Measurements from ENCODE around the gene PLA2G4C.

Gene PLA2G4C, protein sequence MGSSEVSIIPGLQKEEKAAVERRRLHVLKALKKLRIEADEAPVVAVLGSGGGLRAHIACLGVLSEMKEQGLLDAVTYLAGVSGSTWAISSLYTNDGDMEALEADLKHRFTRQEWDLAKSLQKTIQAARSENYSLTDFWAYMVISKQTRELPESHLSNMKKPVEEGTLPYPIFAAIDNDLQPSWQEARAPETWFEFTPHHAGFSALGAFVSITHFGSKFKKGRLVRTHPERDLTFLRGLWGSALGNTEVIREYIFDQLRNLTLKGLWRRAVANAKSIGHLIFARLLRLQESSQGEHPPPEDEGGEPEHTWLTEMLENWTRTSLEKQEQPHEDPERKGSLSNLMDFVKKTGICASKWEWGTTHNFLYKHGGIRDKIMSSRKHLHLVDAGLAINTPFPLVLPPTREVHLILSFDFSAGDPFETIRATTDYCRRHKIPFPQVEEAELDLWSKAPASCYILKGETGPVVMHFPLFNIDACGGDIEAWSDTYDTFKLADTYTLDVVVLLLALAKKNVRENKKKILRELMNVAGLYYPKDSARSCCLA

DNA sequence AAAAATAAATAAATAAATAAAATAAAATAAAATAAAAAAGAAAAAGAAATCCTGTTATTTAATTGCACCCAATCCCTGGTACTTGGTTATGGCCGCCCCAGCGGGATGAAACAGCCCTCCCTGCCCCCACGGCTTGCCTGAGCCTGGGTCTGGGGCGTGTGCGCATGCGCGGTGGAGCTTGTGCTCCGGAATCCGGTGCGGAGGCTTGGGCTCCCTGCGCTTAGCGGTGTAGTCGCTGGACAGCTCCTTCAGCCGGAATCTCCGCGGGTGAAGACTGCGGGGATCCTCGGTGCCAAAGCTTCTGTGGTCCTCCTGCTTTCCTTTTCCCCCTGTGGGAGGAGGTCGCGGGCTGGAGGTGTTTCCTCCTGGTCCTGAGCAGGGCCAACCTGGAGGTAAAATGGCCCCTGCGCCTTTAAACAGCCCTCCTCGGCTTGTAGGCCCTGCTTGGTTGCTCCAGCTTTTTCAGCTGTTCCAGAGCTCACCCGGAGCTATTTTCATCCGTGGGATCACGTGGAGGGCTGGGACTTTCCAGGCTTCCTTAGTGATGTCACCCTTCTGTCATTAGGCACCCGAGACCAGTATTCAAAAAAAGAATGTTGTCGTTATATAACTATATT, at the start of gene PLA2G4C:
Gene PLA2G4C, minus strand, starts transcription at position 468 of the 617 bp plus-strand sequence. CDS start 4,288 bp downstream, outside the sequence.
- peak; percentile 86 for DNase-seq

DNA sequence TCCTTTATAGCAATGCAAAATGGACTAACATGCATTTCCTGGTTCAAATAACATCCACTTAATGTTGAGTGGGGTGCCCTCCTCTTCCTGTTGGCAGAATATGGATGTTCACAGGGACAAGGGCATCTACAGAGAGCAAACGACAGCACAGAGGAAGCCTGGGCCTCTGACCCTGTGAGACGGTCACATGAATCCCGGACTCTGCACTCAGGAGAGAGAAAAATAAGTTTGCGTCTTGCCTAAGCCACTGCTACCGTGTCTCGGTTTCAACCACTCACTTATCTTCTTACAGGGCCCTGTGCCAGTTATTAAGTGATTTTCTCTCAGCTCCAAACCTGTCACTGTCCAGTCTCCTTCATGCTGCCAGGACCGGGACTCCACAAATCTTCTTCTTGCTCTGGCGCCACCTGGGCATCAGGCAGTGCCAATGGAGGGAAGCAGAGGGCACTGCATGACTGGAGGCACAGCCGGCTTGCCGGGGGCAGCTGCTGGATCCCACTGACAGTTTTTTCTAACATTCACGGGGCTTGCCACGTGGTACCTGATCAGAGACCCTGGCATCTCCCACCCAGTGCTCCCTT, 47.7 kb upstream of the PLA2G4C start:
- no peak for DNase-seq

DNA sequence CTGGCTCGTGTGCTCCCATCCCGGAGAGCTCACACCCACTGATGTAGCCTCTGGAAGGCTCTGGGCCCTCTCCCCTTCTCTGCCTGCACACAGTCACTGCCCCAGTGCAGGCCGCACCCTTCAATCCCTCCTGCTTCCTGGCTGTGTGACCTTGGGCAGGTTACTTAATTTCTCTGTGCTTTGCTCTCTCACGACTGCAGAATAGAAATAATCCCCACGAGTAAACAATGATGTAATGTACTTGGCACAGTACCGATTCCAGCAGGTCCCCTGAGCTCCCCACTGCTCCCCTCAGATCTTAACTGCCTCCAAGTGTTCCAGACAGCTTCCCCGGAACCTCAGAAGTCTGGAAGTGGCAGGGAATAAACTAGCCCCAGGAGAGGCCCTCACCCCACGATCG, 43.4 kb upstream of the PLA2G4C start:
- DNase-seq: no peak

DNA sequence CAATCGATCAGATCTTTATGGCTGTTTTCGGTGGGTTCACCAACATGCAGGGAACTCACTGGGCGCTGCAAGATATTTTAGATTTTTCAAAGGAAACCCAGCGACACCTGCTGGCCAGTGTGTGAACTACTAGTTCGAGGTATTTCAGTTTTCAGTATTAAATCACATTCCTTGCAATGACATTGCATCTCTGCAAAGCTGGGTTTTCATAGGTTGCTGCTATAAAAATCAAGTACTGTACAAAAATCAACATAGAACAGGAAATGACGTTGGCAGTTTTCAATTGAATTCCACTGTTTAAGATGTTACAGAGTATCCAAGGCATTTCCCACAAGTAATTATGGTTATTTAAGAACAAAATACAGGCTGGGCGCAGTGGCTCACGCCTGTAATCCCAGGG, 41.9 kb upstream of the PLA2G4C start:
- DNase-seq: peak; percentile 61

DNA sequence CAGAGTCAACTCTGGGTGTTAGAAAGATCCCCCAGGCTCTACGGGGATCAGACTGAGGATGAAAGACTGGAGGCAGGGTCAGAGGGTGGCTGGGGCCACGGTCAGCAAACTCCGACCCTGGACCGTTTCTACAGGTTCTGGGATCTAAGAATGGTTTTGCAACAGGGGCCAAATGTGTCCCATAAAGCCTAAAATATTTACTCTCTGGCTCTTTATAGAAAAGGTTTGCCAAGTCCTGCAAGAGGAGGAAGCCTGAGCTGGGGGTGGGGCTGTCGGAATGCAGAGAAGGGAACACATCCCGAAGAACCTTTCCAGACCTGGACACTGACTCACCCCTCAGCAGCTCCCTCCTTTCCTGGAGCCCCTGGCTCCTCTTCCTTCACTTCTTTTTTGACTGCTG, 38.8 kb upstream of the PLA2G4C start:
- no peak for DNase-seq

DNA sequence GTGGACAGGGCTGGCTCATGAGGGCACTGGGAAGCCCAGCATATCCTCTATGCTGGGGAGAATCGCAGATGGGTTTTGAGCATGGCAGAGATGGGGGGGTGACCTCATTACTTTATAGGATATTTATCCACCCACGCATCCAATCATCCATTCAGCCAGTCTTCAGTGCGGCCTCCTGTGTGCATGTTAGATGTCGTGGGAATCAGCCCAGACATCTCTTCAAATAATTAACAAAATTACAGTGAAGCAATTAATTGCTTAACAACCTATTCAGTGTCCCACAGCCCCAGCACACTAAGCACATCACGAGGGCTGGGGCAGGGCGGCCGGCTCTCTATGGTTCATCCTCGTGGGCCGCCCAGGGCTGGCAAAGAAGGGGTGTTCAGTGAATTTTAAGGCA, 38.0 kb upstream of the PLA2G4C start:
- no peak for DNase-seq

DNA sequence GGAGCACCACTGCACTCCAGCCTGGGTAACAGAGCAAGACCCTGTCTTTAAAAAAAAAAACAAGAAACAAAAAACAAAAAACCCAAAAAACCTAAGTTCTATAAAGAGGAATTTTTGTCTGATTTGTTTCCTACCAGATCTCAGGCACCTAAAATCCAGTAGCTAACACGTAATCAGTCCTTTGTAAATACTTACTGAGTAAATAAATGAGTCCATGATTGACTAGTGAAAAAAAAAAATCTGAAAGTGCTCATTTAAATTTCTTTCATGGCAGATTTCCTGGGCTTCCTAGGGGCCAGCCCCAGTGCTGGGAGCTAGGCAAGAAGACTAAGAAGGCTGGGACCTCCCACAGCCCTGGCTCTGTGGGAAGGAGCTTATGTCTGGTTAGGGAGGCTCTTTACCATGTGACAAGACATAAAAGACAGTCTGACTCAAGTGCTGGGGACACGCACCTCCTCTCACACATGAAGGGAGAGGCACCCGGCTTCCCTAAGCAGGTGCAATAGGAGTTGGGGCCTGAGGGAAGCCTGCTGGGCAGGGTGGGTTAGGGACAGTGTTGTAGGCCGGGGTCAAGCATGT, 37.1 kb upstream of the PLA2G4C start:
- no peak for DNase-seq

DNA sequence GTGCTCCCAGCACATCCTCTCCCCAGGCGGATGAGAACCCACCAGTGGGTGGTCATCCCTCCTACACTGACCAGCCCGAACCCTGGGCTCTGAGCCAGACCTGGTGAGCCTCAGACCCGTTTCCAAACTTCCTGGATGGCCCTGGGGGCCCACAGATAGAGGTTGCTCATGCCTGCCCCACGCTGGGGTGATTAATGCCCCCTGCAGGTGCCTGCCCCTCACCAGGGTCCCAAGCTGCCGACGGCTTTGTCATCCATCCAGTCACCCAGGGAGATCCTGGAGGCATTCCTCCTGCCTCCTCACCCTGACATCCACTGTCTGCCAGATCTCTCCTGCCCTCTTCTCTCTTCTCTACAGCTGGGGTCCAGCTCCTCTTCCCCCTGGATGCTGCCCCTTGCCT, 28.4 kb upstream of the PLA2G4C start:
- DNase-seq: no peak

DNA sequence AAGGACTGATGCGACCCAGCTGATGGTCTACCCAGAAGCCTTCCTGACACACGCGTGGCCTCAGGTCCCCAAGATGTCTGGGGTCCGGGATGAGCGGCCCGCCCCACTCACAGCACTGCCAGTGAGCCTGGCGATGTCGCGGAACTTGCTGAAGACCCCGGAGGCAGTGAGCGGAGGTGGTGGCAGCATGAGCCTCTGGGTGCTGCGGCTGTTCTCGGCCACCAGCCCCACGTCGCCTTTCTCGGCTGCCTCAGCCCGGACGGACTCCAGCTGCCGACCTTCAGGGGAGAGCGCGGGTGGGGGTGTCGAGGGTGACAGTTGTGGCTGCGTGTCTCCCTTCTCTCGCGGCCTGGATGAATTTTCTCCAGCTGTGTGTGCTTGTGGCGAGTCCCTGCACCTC, 26.8 kb upstream of the PLA2G4C start:
- no peak for DNase-seq

DNA sequence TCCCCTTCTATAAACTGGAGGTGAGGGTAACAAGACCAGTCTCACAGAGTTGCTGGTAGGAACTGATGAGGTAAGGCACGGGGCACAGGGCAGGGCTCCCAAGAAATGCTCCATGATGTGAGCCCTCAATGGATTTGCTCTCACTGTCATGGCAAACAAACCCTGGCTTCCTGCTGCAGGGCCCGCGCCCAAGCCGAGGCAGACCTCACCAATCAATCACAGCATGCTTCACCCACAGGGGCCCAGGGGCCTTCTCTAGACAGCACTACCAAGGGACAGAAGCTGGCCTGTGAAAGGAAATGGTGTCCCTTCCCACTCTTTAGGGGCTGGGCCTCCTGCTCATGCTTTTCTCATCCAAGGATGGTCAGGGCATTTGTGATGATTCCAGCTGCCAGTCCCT, 25.9 kb upstream of the PLA2G4C start:
- no peak for DNase-seq

DNA sequence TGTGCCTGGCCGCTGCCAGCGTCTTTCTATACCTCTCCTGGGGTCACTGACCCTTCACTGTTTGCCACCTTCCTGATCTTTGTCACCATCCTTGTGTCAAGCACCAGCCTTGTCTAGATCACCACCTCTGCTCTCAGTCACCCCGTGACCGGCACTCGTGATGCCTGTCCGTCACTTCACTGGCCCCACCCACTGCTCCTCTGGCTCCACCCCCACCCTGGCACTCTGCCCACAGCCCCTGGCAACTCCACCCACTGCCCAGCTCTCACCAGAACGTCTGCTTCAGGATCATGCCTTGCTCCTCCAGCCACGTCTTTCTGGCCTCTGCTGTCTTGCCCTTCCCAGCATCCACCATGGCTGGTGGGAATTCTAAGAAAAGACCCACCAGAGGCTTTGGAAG, 24.8 kb upstream of the PLA2G4C start:
- no peak for DNase-seq

DNA sequence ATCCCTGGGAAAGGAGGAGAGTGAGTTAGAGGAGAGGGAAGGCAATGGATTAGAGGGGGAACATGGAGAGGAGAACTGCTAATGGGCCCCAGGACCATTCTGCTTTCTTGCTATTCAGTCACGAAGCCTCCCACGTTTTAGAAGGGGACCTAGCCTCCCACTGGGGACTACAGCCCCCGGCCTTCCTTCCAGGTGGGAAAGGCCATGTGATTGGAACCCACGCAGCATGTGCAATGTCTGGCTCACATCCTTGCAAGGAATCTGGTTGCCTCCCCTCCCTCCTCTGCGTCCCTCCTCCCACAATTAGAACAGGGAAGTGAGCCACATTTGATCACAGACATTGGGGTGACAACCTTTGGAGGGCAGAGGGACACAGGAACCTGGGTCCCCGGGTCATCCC, 22.5 kb upstream of the PLA2G4C start:
- DNase-seq: no peak

DNA sequence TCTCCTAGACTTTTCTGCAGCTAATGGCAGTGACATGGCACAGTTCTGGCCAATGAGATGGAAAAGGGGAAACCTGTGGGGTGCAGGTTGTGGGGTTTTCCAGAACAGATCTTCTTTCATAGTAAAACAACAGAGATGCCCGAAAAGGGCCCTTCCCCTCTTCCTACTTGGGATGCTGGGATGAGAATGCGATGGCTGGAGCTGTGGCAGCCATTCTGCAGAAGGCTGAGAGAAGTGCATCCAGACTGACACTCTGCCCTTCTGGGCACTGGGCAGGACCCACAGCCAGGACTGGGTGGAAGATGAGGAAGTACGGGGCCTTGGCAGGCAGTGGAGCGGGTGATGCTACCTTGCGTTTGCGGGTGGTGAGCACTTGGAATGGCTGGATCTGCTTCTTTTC, 16.9 kb upstream of the PLA2G4C start:
- DNase-seq: no peak

DNA sequence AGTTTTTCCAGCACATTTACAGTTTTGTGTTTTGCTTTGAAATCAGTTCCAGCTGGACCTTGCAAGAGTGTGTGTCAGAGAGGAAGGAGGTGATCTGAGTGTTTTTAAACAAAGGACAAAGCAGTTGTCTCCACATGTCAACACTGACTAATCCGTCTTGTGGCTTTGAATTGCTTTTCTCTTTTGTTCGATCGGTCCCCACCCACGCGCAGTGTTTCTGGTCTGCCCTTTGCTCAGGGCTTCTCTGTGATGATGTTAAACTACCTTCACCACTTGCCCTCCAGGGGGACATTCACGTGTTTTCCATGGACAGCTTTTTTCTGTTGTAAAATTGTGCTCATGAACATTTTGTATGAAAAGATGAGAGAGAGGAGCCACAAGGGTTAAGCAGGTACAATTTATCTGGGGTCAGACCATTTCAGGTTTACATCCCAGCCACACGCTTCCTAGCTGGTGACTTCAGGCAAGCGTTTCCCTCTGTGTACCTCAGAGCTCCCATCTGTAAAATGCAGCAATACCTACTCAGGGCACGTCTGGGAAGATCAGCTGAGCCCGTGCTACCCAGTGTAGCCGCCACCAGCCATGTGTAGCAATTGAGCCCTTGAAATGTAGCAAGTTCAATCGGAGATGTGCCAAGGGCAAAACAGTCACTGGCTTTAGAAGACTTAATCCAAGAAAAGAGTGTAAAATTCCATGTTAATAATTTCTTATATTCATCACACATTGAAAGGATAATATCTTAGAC, 13.5 kb upstream of the PLA2G4C start:
- no peak for DNase-seq

DNA sequence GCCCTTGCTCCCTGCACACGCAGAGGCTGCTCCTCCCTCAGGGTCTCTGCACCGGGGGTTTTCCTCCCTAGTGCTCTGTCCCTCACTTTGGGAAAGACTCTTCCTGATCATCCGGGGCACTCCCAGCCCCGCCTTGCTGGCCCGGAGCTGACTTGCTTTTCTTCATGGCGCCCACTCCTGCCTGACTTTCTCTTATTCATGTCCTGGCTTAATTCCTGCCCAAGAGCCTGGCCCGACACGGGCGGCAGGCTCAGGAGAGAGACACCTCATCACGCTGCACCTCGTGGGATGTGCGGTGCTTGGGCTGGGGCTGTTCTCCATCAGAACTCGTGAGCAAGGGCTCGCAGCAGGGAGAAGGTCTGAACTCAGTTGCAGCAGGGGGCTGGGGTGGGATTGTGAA, 11.8 kb upstream of the PLA2G4C start:
- no peak for DNase-seq

DNA sequence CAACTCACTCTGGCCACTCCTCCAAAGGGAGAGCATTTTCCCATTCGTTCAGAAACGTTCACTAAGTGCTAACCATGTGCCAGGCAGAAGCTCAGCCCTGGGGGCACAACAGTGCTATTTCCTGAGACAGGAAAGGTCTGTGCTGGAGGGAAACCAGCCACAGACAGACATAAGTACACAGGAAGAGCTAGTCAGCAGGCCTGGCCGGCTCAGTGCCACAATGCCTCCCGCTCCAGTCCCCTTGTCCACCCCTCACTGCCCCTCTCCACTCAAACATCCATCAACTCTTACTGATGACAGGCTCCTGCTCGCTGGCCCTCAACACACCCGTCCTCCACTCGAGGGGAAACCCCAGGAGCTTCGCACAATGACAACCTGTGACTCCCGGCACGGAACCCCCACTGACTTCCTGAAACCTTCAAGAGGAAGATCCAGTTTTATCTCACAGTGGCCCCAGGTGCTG, 11.3 kb upstream of the PLA2G4C start:
- no peak for DNase-seq

DNA sequence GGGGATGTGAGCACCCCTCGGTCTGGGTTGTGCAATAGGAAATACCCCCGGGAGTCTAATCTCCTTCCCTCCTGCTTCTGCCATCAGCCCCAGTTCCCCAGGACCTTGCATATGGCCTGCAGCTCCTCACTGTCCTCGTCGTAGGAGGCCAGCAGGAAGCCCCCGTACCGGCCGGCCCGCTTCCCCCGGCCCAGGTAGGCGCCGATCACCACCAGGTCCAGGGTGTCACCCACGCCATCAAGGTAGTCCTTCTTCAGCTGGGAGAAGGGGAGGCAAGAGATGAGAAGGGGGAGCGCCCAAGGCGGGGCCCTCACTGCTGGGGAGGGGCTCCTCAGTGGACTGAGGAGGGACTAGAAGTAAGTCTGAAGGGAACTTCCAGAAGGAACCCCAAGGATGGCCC, 10.4 kb upstream of the PLA2G4C start:
- DNase-seq: no peak

DNA sequence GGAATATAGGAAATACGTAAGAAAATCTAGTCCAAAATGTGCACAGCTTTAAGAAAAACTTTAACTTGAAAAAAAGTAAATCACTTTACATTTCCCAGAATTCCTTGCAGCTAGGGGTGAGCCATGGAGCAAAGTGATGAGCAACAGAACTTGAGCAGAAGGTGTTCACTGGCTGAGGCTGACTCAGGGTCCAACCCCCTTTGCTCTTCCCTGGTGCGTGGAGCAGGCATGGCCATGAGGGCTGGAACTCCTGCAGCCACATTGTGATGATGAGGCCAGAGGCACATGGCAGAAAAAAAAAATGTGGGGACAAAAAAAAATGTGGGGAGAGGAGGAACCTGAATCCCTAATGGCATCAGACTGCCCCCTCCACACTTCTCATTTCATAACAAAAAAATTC, 9.9 kb upstream of the PLA2G4C start:
- DNase-seq: no peak

DNA sequence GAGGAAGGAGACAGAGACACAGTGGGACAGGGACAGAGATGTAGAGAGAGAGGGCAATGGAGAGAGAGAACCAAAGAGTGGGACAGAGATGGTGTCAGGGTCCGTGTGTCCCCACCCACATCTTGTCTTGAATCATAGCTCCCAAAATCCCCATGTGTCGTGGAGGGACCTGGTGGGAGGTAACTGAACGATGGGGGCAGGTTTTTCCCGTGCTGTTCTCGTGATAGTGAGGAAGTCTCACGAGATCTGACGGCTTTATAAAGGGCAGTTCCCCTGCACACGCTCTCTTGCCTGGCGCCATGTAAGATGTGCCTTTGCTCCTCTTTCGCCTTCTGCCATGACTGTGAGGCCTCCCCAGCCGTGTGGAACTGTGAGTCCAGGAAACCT, 7.5 kb upstream of the PLA2G4C start:
- DNase-seq: no peak

DNA sequence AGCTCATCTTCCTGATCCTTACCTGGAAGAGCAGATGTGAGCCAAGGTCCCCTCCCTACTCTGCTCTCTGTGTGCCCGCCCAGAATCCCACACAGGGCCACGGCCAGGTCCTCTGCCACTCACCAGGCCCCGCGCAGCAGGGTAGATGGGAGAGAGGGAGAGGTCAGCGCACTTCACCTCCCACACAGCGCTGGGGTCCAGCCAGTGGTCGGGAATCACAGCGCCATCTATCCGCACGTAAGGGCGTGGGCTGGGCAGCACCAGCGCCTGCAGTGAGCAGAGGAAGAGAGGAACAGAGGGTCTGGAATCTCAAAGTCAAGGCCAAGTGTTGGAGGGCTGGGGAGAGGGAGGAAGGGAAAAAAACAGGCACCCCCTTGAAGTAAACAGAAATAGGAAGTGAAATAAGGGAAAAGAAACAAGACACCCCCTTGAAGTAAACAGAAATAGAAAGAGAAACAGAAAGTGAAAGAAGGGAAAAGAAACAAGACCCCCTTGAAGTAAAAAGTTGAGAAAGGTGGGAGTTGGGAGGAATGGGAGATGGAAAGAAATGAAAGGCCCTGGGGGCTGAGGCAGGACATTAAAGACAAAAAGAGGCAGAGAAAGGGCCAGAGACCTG, 7.0 kb upstream of the PLA2G4C start:
- DNase-seq: no peak

DNA sequence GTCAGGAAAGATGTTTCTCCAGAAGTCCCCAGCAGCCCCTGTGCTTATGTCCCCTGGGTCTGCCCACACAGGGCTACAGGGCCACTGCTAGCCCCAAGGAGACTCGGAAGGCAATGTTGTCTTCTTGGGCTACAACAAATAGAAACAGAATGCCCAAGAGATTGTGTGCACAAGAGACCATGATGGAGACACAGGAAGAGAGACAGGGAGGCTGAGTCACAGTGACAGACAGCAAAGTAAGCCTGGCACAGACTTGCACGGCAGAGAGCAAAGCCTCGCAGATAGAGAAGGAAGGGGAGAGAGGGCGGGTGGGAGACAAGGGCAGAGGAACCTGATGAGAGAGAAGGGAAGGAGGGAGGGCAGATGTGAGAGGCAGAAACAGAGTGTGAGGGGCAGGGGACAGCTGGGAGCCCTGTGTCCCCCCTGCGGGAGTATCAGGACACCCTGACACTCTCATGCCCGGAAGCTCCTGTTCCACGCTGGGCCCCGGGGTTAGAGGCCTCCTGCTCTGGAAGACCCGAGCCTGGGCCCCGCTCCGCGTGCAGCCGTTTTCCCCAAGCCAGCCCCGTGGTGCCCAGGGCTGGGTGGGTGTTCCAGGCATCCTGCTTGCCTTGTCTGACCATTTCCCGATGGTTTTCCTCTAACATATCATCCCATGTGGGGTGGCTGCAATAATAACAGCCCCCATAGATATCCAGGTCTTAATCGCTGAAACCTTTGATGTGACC, 2.7 kb upstream of the PLA2G4C start:
- DNase-seq: no peak

DNA sequence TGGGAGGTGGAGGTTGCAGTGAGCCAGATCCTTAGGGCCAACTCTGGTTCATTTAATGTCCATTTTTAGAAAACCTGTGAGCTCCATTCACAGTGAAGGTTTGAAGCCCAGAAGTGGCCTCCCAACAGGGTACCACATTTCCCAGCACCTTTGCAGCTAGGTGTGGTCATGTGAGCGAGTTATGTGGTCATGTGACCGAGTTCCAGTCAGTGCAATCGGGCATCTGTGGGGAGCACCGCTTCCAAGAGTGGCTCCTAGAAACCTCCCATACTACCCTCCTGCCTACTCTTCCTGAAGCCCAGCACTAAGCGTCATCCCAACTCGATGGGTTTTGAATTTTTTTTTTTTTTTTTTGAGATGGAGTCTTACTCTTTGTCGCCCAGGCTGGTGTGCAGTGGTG, 663 bp upstream of the PLA2G4C start:
- no peak for DNase-seq
